Kasumi-1 (cell line): ENCODE measurements around the gene CFHR5.
"Not testable (repeated sequence)": the region's sequence is repeated elsewhere in the genome, so short reads cannot be mapped to it uniquely, and the experiment has no call there.

Experiments used
- DNase-seq, 2 experiments: peaks; one replicate each; lab custom pipeline; 2025; lab: John Stamatoyannopoulos, UW

CFHR5 gene

GRCh38 chr1:196977278-196977677 lies at the start of gene CFHR5:
CFHR5 (plus strand) TSS chr1:196977556; CDS start chr1:196977665, 109 bp downstream.
- no peak for DNase-seq

- DNase-seq, result not testable (repeated sequence)
Observed at GRCh38 chr1:196932853-196933252, 44.5 kb upstream of the CFHR5 start.

GRCh38 chr1:196933531-196934189 lies 43.7 kb upstream of the CFHR5 start:
- DNase-seq, result no peak

GRCh38 chr1:196941474-196941873 lies 35.9 kb upstream of the CFHR5 start:
- not testable (repeated sequence) for DNase-seq

GRCh38 chr1:196943568-196943967 lies 33.8 kb upstream of the CFHR5 start, which contains the start of gene CFHR2:
CFHR2 (plus strand) TSS chr1:196943738; CDS start chr1:196943881, 143 bp downstream.
- not testable (repeated sequence) for DNase-seq

GRCh38 chr1:196951711-196952394 lies 25.5 kb upstream of the CFHR5 start:
- no peak for DNase-seq

GRCh38 chr1:196954778-196955177 lies 22.6 kb upstream of the CFHR5 start:
- DNase-seq, result no peak

GRCh38 chr1:196955926-196956325 lies 21.4 kb upstream of the CFHR5 start:
- no peak for DNase-seq

- no peak for DNase-seq
Observed at GRCh38 chr1:196960854-196961253, 16.5 kb upstream of the CFHR5 start.

GRCh38 chr1:196970182-196970581 lies 7.2 kb upstream of the CFHR5 start:
- no peak for DNase-seq

GRCh38 chr1:196976278-196976677 lies 1.1 kb upstream of the CFHR5 start:
- no peak for DNase-seq

- no peak for DNase-seq
Observed at GRCh38 chr1:196980859-196981258, 3.5 kb downstream of the CFHR5 start.

GRCh38 chr1:196982247-196982646 lies 4.9 kb downstream of the CFHR5 start:
- not testable (repeated sequence) for DNase-seq

- not testable (repeated sequence) for DNase-seq
Observed at GRCh38 chr1:196991919-196992651, 14.7 kb downstream of the CFHR5 start.

GRCh38 chr1:196993916-196994315 lies 16.6 kb downstream of the CFHR5 start:
- no peak for DNase-seq

GRCh38 chr1:196997423-196997822 lies 20.1 kb downstream of the CFHR5 start:
- no peak for DNase-seq

- DNase-seq, result no peak
Observed at GRCh38 chr1:197001828-197002227, 24.5 kb downstream of the CFHR5 start.

GRCh38 chr1:197003132-197003531 lies 25.8 kb downstream of the CFHR5 start:
- DNase-seq, result no peak

- no peak for DNase-seq
Observed at GRCh38 chr1:197008861-197009260, 31.5 kb downstream of the CFHR5 start.

- DNase-seq, result no peak
Observed at GRCh38 chr1:197011614-197012013, 34.3 kb downstream of the CFHR5 start.

GRCh38 chr1:197013234-197013633 lies 35.9 kb downstream of the CFHR5 start:
- DNase-seq, result no peak

GRCh38 chr1:197016751-197017150 lies 39.4 kb downstream of the CFHR5 start:
- no peak for DNase-seq
